ENCODE results near the gene BIK. TPM values are rescaled to one million over a fixed set of nuclear protein-coding genes. Genes with fewer than 3 reads are reported as not detected.
"Not testable (repeated sequence)": the region's sequence is repeated elsewhere in the genome, so short reads cannot be mapped to it uniquely, and the experiment has no call there.

The BIK gene
- total and polyA plus RNA-seq, 7 experiments from 2014 or later, result 1.1 to 4.3 (median 1.6) TPM

GRCh38 chr22:43101306-43101705 lies 9.2 kb upstream of the BIK start:
- Mint-ChIP-seq H3K4me1 (peaks cover 0 to 15% (median 5%) of the 10 kb centered on the region in 7 donors), H3K27ac (no peak overlapping the region), H3K27me3 (no peaks in the 10 kb centered on the region), H3K4me3 (no peak overlapping the region), H3K36me3 (no peaks in the 10 kb centered on the region), H3K9me3 (peaks cover 0 to 7% (median 2%) of the 10 kb centered on the region in 11 donors)
- Histone ChIP-seq H3K9me3 (ENCODE audit: control insufficient read depth in 2 of 3, low read length in 3 of 3) (peaks cover 0 to 9% (median 0%) of the 10 kb centered on the region in 3 experiments), H3K27ac (ENCODE audit: low read depth, low read length) (no peak overlapping the region), H3K36me3 (ENCODE audit: control insufficient read depth in 2 of 3, insufficient read depth in 3 of 3, low read length in 3 of 3) (no peaks in the 10 kb centered on the region), H3K27me3 (ENCODE audit: control insufficient read depth in 2 of 2, insufficient read depth in 2 of 2, low read length in 2 of 2) (no peaks in the 10 kb centered on the region), H3K4me1 (ENCODE audit: control insufficient read depth in 2 of 2, insufficient read depth in 2 of 2, low read length in 2 of 2) (no peaks in the 10 kb centered on the region), H3K4me3 (ENCODE audit: low read length) (no peak overlapping the region)
- no peak for DNase-seq
- CTCF ChIA-PET, result no interaction called here
- intact Hi-C loops (cut with micrococcal nuclease), result no loop called here
- no peak for ATAC-seq
- POLR2A ChIA-PET, result no interaction called here

- POLR2A ChIA-PET, result not testable (repeated sequence)
Measured at GRCh38 chr22:43104056-43104625, 6.4 kb upstream of the BIK start.

DNA sequence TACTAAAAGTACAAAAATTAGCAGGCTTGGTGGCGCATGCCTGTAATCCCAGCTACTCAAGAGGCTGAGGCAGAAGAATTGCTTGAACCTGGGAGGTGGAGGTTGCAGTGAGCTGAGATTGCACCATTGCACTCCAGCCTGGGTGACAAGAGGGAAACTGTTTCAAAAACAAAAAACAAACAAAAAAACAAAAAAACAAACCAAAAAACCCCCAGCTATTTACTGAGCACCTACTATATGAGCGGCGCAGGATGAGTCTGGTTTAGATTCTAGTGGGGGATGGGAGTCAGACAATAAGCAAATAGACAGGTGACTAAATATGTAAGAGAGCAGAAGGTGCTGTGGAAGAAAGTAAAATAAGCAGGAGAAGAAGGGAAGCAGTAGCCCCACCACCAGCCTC lies 5.6 kb upstream of the BIK start:
- H3K27ac ChIP-seq (ENCODE audit: low read depth, low read length); intact Hi-C loops (cut with micrococcal nuclease); H3K36me3 Mint-ChIP-seq; H3K4me3 ChIP-seq (ENCODE audit: low read length); H3K36me3 ChIP-seq (ENCODE audit: control insufficient read depth in 2 of 3, insufficient read depth in 3 of 3, low read length in 3 of 3); H3K4me3 Mint-ChIP-seq; H3K27me3 ChIP-seq (ENCODE audit: control insufficient read depth in 2 of 2, insufficient read depth in 2 of 2, low read length in 2 of 2); H3K9me3 Mint-ChIP-seq; ATAC-seq; H3K4me1 ChIP-seq (ENCODE audit: control insufficient read depth in 2 of 2, insufficient read depth in 2 of 2, low read length in 2 of 2); DNase-seq; H3K9me3 ChIP-seq (ENCODE audit: control insufficient read depth in 2 of 3, low read length in 3 of 3); POLR2A ChIA-PET: not testable (repeated sequence)
- Mint-ChIP-seq H3K27me3 (peaks cover 0 to 11% (median 0%) of the 10 kb centered on the region in 5 donors), H3K4me1 (peaks cover 0 to 15% (median 5%) of the 10 kb centered on the region in 7 donors), H3K27ac (peak overlapping the region in 1 of 9 donors; percentile 39)
- CTCF ChIA-PET, result interaction anchor here (1.5 kb wide), 1 partner anchor 237 kb away, joined by 3 read pairs; no protein-coding TSS in a partner anchor

More at GRCh38 chr22:43104056-43104625, 6.4 kb upstream of the BIK start:
- CTCF ChIA-PET, result interaction anchor here (1.5 kb wide), 1 partner anchor 237 kb away, joined by 3 read pairs; no protein-coding TSS in a partner anchor
- Mint-ChIP-seq H3K4me1 (peaks cover 0 to 15% (median 5%) of the 10 kb centered on the region in 7 donors), H3K4me3 (peak overlapping the region in 1 of 10 donors; percentile 45), H3K27ac (peak overlapping the region in 4 of 9 donors; percentile 6 to 87 (median 28))
- DNase-seq (peak in 1 of 9 donors; percentile 24), ATAC-seq (peak; percentile 63)
- intact Hi-C loops (cut with micrococcal nuclease); H3K27me3 Mint-ChIP-seq; H3K27ac ChIP-seq (ENCODE audit: low read depth, low read length); H3K36me3 Mint-ChIP-seq; H3K36me3 ChIP-seq (ENCODE audit: control insufficient read depth in 2 of 3, insufficient read depth in 3 of 3, low read length in 3 of 3); H3K9me3 Mint-ChIP-seq; H3K27me3 ChIP-seq (ENCODE audit: control insufficient read depth in 2 of 2, insufficient read depth in 2 of 2, low read length in 2 of 2); H3K4me1 ChIP-seq (ENCODE audit: control insufficient read depth in 2 of 2, insufficient read depth in 2 of 2, low read length in 2 of 2); H3K9me3 ChIP-seq (ENCODE audit: control insufficient read depth in 2 of 3, low read length in 3 of 3); H3K4me3 ChIP-seq (ENCODE audit: low read length): not testable (repeated sequence)

DNA sequence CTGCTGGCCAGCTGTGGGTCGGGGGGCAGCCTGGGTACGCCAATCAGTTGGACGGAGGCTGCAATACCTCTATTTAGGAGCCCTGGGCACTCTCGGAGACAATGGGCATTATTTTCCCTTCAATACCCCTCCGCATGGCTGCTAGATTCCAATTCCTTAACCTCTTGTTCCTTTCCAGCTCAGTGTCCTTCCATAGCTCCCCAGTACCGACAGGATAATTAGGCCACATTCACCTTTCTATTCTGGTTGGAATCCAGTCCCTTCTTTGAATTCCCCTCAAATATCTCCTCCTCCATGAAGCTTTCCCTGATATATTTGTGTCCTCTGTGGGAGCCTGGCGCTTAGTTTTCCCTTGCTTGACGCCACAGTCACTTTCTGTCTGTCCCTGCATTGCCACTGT lies 4.2 kb upstream of the BIK start:
- Mint-ChIP-seq H3K9me3 (no peaks in the 10 kb centered on the region), H3K36me3 (no peaks in the 10 kb centered on the region), H3K27ac (no peak overlapping the region), H3K4me1 (peaks cover 0 to 14% (median 8%) of the 10 kb centered on the region in 7 donors), H3K4me3 (no peak overlapping the region), H3K27me3 (peaks cover 0 to 16% (median 0%) of the 10 kb centered on the region in 5 donors)
- peaks cover 0 to 4% (median 0%) of the 10 kb centered on the region in 3 experiments for H3K36me3 ChIP-seq (ENCODE audit: control insufficient read depth in 2 of 3, insufficient read depth in 3 of 3, low read length in 3 of 3)
- CTCF ChIA-PET, result no interaction called here
- H3K27ac ChIP-seq (ENCODE audit: low read depth, low read length), result no peak overlapping the region
- H3K9me3 ChIP-seq (ENCODE audit: control insufficient read depth in 2 of 3, low read length in 3 of 3), result no peaks in the 10 kb centered on the region
- no peak overlapping the region for H3K4me3 ChIP-seq (ENCODE audit: low read length)
- peaks cover 0 to under 1% of the 10 kb centered on the region in 2 donors for H3K4me1 ChIP-seq (ENCODE audit: control insufficient read depth in 2 of 2, insufficient read depth in 2 of 2, low read length in 2 of 2)
- no peaks in the 10 kb centered on the region for H3K27me3 ChIP-seq (ENCODE audit: control insufficient read depth in 2 of 2, insufficient read depth in 2 of 2, low read length in 2 of 2)
- ATAC-seq (no peak), DNase-seq (no peak)
- intact Hi-C loops (cut with micrococcal nuclease), result no loop called here
- POLR2A ChIA-PET, result no interaction called here

GRCh38 chr22:43109511-43109910 lies 1.0 kb upstream of the BIK start:
- intact Hi-C loops (cut with micrococcal nuclease), result no loop called here
- Histone ChIP-seq H3K27ac (ENCODE audit: low read depth, low read length) (no peak overlapping the region), H3K4me1 (ENCODE audit: control insufficient read depth in 2 of 2, insufficient read depth in 2 of 2, low read length in 2 of 2) (peaks cover 0 to 6% of the 10 kb centered on the region in 2 donors), H3K4me3 (ENCODE audit: low read length) (no peak overlapping the region), H3K9me3 (ENCODE audit: control insufficient read depth in 2 of 3, low read length in 3 of 3) (no peaks in the 10 kb centered on the region), H3K27me3 (ENCODE audit: control insufficient read depth in 2 of 2, insufficient read depth in 2 of 2, low read length in 2 of 2) (no peaks in the 10 kb centered on the region), H3K36me3 (ENCODE audit: control insufficient read depth in 2 of 3, insufficient read depth in 3 of 3, low read length in 3 of 3) (peaks cover 0 to 4% (median 0%) of the 10 kb centered on the region in 3 experiments)
- Mint-ChIP-seq H3K27me3 (peaks cover 0 to 45% (median 0%) of the 10 kb centered on the region in 5 donors), H3K4me3 (peak overlapping the region in 9 of 10 donors; percentile 32 to 73 (median 42)), H3K4me1 (peaks cover 0 to 9% (median 7%) of the 10 kb centered on the region in 7 donors), H3K36me3 (no peaks in the 10 kb centered on the region), H3K9me3 (no peaks in the 10 kb centered on the region), H3K27ac (no peak overlapping the region)
- ChIA-PET POLR2A (interaction anchor here (1.0 to 1.5 kb wide), 2 partner anchors 11 to 38 kb away, joined by 3 read pairs; no protein-coding TSS in a partner anchor), CTCF (no interaction called here)
- ATAC-seq, result no peak
- no peak for DNase-seq

- peak overlapping the region; percentile 74 for H3K4me3 ChIP-seq (ENCODE audit: low read length)
- ATAC-seq (no peak), DNase-seq (no peak)
- H3K36me3 Mint-ChIP-seq, result no peaks in the 10 kb centered on the region
- ChIA-PET CTCF (interaction anchor here (0.5 to 1.0 kb wide), 2 partner anchors 39 to 419 kb away, joined by 3 to 4 read pairs; no protein-coding TSS in a partner anchor), POLR2A (interaction anchor here (1.0 to 1.5 kb wide), 2 partner anchors 11 to 38 kb away, joined by 3 read pairs; no protein-coding TSS in a partner anchor)
- H3K27me3 ChIP-seq (ENCODE audit: control insufficient read depth in 2 of 2, insufficient read depth in 2 of 2, low read length in 2 of 2), result no peaks in the 10 kb centered on the region
- intact Hi-C loops (cut with micrococcal nuclease), result loop anchor here (1.0 to 2.0 kb wide), 3 partner anchors 21 to 27 kb away; partner anchors contain the start of gene TTLL1 (in 2 of the 2)
- no peaks in the 10 kb centered on the region for H3K9me3 ChIP-seq (ENCODE audit: control insufficient read depth in 2 of 3, low read length in 3 of 3)
- H3K4me1 Mint-ChIP-seq, result peaks cover 0 to 9% (median 7%) of the 10 kb centered on the region in 7 donors
- H3K27ac Mint-ChIP-seq, result peak overlapping the region in 4 of 9 donors; percentile 69 to 87 (median 73)
- no peak overlapping the region for H3K27ac ChIP-seq (ENCODE audit: low read depth, low read length)
- H3K4me3 Mint-ChIP-seq, result peak overlapping the region; percentile 81 to 90 (median 84)
- peaks cover 0 to 45% (median 0%) of the 10 kb centered on the region in 5 donors for H3K27me3 Mint-ChIP-seq
- H3K36me3 ChIP-seq (ENCODE audit: control insufficient read depth in 2 of 3, insufficient read depth in 3 of 3, low read length in 3 of 3), result peaks cover 0 to 4% (median 0%) of the 10 kb centered on the region in 3 experiments
- peaks cover 0 to 6% of the 10 kb centered on the region in 2 donors for H3K4me1 ChIP-seq (ENCODE audit: control insufficient read depth in 2 of 2, insufficient read depth in 2 of 2, low read length in 2 of 2)
- H3K9me3 Mint-ChIP-seq, result no peaks in the 10 kb centered on the region
Measured at GRCh38 chr22:43109921-43110443, 568 bp upstream of the BIK start.
